ENCODE measurements around the gene ABCC12. TPM values are rescaled to one million over a fixed set of nuclear protein-coding genes. Genes with fewer than 3 reads are reported as not detected.
"Not testable (repeated sequence)": the region's sequence is repeated elsewhere in the genome, so short reads cannot be mapped to it uniquely, and the experiment has no call there.

ABCC12 gene
- not detected in 2 replicates for polyA plus RNA-seq (2014; cell fraction: cytosol; rRNA removed)
- polyA plus RNA-seq (2014; cell fraction: nucleus; rRNA removed): not detected in 2 replicates

DNA sequence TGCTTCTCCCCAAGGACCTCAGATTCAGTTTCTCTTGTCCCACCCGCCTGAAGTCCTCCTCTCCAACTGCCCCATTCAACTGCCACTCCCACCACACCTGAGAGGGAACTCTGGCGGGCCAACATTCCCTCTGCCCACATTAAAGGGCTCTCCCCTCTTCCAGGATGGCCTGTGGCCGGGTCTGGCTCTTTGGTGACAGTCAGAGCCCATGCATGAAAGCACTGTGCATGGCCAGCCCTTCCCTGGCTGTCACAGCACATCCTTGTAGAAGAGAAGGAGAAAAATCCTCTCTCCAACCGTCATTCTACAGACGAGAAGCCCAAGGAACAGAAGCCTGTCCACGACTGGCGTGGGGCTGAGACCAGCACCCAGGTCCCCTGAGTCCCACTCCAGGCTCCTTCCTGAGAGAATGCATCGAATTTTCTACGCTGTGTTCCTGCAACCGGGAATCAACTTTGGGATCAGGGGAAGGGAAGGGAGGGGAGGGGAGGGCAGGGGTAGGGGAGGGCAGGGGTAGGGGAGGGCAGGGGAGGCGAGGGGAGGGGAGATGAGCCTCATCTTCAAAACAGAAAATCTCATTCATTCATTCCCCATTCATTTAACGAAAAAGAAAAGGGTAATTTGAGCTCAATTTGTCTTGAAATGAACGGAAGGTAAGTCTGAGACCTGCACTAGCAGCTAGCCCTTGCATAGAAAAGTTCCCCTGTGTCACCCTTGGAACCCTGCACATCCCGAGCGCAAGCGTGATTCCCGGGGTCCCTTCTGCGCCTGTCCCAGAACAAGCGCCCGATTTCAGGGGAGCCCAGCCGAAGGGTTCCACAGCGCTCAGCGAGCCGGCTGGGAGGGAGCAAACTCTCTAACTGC, at the start of gene ABCC12:
TSS of gene ABCC12 (minus strand) at position 68 of the 864 bp plus-strand sequence. CDS start 9,569 bp downstream, outside the sequence.
- DNase-seq (ENCODE audit: low spot score): no peak

DNA sequence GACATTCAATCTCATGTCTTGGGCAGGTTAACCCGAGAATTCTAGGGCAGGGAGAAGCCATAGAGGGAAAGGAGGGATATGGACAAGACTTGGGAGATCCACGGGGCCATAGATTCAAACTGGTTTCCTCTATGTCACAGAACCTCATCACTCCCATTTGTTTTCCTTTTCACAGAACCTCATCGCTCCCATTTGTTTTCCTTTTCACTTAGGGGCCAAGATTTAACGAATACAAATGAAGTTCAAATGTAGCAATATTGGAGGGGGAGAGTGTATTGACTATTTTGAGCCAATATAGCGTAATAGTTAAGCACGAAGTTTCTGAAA, 49.0 kb upstream of the ABCC12 start:
- no peak for DNase-seq (ENCODE audit: low spot score)

DNA sequence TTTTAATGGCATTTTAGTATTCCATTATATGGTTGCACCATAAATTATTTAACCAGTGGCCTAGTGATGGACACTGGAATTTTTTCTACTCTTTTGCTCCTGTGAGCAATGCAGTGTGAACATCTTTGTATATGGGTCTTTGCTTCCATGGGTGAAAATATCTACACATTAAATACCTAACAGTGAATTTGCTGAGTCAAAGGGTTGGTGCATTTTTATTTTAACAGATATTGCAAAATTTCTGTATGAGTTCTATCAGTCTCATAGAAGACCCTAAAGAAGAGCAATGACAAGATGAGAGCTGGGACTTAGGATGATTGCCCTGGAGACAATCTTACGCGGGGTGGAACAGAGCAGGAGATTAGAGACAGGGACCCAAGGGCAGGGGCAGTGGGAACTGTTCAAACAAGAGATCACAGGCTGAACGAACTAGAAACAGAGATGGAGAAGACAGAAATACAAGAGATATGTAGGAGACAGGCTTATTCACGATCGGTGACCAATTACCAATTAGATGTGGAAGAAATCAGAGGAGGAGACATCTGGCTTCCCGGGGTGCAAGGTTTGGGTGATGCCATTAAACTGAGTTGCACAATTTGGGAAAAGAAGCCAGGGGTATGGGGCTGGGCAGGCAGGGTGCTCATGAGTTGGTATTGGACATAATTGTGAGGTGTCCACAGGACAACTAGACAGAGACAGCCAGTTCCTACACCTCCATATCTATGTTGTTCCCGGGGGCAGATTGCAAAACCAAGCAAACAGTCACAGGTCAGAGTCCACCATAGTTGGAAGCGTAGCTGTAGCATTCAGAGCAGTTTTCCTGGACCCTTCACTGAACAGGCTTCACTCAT, 48.4 kb upstream of the ABCC12 start:
- no peak for DNase-seq (ENCODE audit: low spot score)

GRCh38 chr16:48201515-48202201, 45.9 kb upstream of the ABCC12 start:
- no peak for DNase-seq (ENCODE audit: low spot score)

DNA sequence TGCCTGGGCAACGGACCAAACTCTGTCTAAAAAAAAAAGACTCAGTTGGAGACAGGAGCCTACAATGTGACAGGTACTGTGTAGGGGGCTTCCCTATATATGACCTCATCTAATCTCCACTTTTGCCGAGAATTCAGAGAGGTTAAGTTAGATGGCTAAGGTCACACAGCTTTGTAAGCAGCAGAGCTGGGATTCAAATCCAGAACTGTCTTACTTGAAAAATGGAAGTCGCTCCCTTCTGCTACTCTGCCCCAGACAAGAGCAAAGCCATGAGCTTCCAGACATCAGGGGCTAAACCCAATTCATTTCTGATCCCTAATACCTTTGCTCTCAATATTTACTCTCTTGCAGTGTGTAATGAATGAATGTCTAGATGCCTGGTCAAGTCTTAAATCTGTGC, 41.5 kb upstream of the ABCC12 start:
- DNase-seq (ENCODE audit: low spot score): no peak

GRCh38 chr16:48194828-48195556, 39.2 kb upstream of the ABCC12 start:
- DNase-seq (ENCODE audit: low spot score): no peak

DNA sequence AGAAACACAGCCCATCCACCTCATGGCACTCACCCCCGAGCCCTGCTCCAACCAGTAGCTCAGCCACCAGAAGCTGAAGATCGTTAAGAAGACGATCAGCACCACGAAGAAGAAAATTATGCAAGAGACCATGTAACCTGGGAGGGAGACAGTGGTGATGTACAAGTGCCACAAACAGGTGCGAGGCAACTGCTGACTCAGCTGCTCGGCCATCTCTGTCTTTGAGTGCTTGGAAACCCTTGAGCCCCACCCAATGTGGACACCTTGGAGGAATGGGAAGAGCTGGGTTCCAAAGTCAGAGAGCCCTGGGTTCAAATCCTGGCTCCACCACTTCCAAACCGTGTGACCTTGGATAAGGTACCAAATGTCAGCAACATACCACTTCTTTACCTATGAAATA, 38.1 kb upstream of the ABCC12 start:
- DNase-seq (ENCODE audit: low spot score): no peak

GRCh38 chr16:48188449-48189102, 32.8 kb upstream of the ABCC12 start:
- no peak for DNase-seq (ENCODE audit: low spot score)

- no peak for DNase-seq (ENCODE audit: low spot score)
These were observed 32.0 kb upstream of the ABCC12 start for GRCh38 chr16:48187779-48188178.

DNA sequence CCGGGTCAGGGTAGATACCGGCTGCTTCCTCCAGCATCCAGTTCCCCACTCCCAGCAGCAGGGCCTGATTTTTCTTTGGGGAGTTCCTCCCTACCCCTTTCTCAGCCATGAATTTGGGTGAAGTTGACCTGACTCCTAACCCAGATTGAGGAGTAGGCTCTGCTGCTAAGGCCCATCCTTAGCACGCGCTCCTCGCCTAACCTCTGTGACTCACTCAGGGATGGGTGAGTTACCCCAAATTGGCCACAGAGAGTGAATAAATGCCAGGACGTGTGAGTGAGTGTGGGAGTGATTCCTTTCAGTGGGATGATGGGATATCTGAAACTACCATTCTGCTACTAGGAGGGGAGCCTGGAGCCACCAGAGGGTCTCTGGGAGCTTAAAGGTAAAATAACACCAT, 28.9 kb upstream of the ABCC12 start:
- no peak for DNase-seq (ENCODE audit: low spot score)

- DNase-seq (ENCODE audit: low spot score): no peak
These were observed 27.3 kb upstream of the ABCC12 start for GRCh38 chr16:48182979-48183537.

GRCh38 chr16:48181746-48182520, 26.1 kb upstream of the ABCC12 start:
- DNase-seq (ENCODE audit: low spot score): not testable (repeated sequence)

DNA sequence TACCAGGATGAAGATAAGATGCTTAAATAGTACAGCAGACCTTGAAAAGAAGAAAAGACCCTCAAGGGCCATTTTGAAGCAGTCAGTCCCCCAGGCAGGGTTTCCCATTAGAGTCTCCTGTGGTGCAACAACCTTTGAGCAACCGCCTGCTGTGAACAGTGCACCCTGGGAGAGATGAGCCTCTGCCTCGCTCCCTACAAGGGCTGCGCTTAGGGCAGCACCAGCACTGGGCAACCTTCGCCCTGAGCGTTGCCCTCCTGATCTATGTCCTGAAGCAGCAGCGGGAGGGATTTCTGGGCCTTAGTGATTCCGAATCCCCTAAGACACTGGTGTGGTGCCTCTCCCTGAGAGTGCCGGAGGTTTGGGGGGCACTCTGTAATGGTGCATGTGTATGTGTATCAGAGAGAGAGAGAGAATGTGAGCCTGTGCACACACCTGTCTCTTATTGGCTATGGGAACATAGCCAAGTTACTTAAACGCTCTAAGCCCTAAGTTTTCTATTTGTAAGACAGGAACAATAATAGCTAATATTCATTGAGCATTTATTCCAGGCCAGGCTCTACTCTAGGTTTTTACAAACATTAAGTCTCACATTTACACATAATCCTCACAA, 25.2 kb upstream of the ABCC12 start:
- no peak for DNase-seq (ENCODE audit: low spot score)

GRCh38 chr16:48176635-48177408, 21.0 kb upstream of the ABCC12 start:
- DNase-seq (ENCODE audit: low spot score): no peak

DNA sequence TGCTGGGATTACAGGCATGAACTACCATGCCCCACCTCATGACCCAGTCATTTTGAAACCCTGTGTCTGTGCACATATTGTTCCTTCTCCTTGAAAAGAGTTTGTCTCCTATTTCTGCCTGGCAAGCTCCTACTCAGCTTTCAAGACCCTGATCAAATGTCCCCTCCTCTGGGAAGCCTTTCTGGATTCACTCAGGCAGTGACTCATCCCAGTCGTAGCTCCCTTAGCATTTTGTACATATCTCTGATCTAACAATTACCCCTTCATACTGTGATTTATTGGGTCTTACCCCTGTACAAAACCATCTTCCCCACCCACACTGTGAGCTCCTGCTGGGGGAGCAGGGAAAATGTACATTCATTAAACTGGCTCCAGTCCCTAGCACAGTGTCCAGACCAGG, 18.1 kb upstream of the ABCC12 start:
- DNase-seq (ENCODE audit: low spot score): no peak

- no peak for DNase-seq (ENCODE audit: low spot score)
These were observed 16.9 kb upstream of the ABCC12 start for GRCh38 chr16:48172682-48173081.

DNA sequence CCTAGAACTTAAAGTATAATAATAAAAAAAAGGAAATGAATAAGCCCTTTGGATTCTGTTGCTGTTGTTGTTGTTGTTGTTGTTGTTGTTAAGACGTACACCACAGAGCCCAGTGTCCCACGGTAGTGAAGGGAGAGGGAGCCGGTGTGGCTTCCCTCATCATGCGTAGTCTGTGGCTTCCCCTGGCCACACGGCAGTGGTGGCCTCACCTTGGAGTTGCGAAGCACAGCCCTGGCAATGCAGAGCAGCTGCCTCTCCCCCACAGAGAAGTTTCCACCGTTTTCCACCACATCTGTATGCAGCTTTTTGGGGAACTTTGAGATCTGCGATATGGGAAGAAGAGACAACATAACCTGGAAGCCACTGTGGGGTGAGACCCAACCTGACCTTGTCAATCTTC, 14.1 kb upstream of the ABCC12 start:
- DNase-seq (ENCODE audit: low spot score): no peak

DNA sequence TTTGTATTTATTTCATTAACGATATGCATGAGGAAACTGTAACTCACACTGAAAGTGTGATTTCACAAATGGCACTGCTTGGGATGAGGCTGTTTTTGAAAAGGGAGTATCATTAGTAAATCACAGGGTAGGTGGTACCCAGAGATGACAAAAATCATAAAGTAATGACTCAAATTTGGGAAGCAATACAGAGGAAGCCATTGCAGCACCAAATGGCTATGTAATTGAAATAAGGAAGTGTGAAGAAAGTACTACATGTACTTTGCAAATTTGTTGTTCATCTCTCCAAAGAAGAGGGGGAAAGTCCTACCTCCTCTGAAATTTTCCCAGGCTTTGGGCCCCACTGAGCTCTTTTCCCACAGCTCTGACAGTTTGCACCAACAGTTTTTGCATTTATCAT, 12.3 kb upstream of the ABCC12 start:
- DNase-seq (ENCODE audit: low spot score): no peak
